ENCODE data around the gene COQ10A. TPM values are rescaled to one million over a fixed set of nuclear protein-coding genes. Genes with fewer than 3 reads are reported as not detected.
A peak's percentile ranks its signal among the peaks of the same experiment; 100 is the strongest.

COQ10A gene
- total and polyA plus RNA-seq, 9 of the 15 experiments (the other 6 are each of a cell fraction or from before 2014, with no cell fraction given), result 3.1 to 26.4 (median 12.7) TPM

DNA sequence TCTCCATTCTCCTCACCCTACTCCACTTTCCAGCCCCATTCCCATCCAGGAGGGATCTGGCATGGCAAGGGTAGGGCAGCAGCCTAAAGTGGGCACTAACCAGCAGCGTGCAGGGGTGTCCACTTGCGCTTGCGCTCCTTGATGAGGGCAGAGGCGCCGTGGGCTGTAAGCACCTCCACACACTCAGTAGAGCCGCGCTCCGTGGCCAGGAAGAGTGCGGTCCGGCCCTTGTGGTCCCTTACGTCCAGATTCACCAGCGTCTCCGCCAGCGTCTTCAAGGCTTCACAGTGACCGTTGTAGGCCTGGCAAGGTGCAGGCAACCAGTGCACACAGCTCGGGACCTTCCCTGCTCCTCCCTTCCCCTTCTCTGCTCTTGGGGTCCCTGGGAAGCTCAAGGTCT lies 18.8 kb upstream of the COQ10A start:
- Histone ChIP-seq H3K9me3 (replicated peaks; ENCODE audit: control insufficient read depth, insufficient read depth, low read depth, low read length) (no peaks in the 10 kb centered on the region), H3K27ac (ENCODE audit: extremely low read depth, low read depth, low read length) (no peak overlapping the region), H3K79me2 (ENCODE audit: control insufficient read depth, insufficient read depth, low read length) (no peaks in the 10 kb centered on the region), H4K20me1 (replicated peaks; ENCODE audit: control insufficient read depth, insufficient read depth, low read length) (no peaks in the 10 kb centered on the region), H3K4me1 (replicated peaks in 1 of 2; ENCODE audit: control insufficient read depth in 2 of 2, insufficient read depth in 2 of 2, low read length in 2 of 2) (peaks cover 17 to 26% of the 10 kb centered on the region in 2 experiments), H3K9me1 (ENCODE audit: control insufficient read depth, insufficient read depth, low read length) (no peaks in the 10 kb centered on the region), H2AFZ (ENCODE audit: low read depth, low read length) (no peak overlapping the region), H3K9ac (ENCODE audit: insufficient read depth in 1 of 2, low read depth in 2 of 2, low read length in 2 of 2) (peak overlapping the region in 1 of 2 experiments; percentile 52; a peak in 2 of 4 replicates), H3K27me3 (ENCODE audit: control insufficient read depth in 2 of 2, insufficient read depth in 2 of 2, low read length in 2 of 2) (no peaks in the 10 kb centered on the region), H3K36me3 (ENCODE audit: control insufficient read depth, insufficient read depth, low read length) (peaks cover 82% of the 10 kb centered on the region; the same call in 2 of the 3 replicates), H3K4me3 (no peak overlapping the region), H3K4me2 (ENCODE audit: insufficient read depth, low read length) (no peak overlapping the region)
- 96% methylated on average over 13 of the region's 16 CpGs for WGBS (ENCODE audit: insufficient coverage, low coverage, missing lambda C conversion rate)
- DNase-seq (ENCODE audit: extremely low read depth in 1 of 4, low spot score in 3 of 4) (no peak), FAIRE-seq (no peak), ATAC-seq (no peak)
- TF ChIP-seq POLR2G (IDR thresholded peaks at IDR 0.05; ENCODE audit: low read depth, low read length) (0 out of 2 replicates have a peak, but pooled peaks have one; percentile 22), RBFOX2 (IDR thresholded peaks at IDR 0.05; ENCODE audit: low read depth, low read length) (peak; percentile 46), ZFX (CRISPR knock-in tag; IDR thresholded peaks at IDR 0.05) (no peak), DPF2 (IDR thresholded peaks at IDR 0.05) (no peak), NR2F6 (CRISPR knock-in tag; IDR thresholded peaks at IDR 0.05) (no peak), SRSF1 (IDR thresholded peaks at IDR 0.05; ENCODE audit: low read depth, low read length) (no peak), SREBF2 (CRISPR knock-in tag; IDR thresholded peaks at IDR 0.05) (no peak), ZBTB2 (IDR thresholded peaks at IDR 0.05) (no peak), ZFP91 (CRISPR knock-in tag; IDR thresholded peaks at IDR 0.05) (no peak)
- intact Hi-C loops (cut with micrococcal nuclease), result no loop called here
- ChIA-PET POLR2A (interaction anchor here (0.5 to 1.5 kb wide), 3 partner anchors 12 to 115 kb away, joined by 3 to 12 read pairs (median 3); partner anchors contain the start of gene RNF41), CTCF (ENCODE audit: low intra/inter-chr PET ratio) (no interaction called here)
- no TSS peak for BruUV-seq (replicated peaks)
- in situ Hi-C loops (cut with MboI), result no loop called here

All from K562 (cell line).